IPS DF 4.7 (cell line): Measurements from ENCODE around the gene FIBP.
"Not testable (repeated sequence)": the region's sequence is repeated elsewhere in the genome, so short reads cannot be mapped to it uniquely, and the experiment has no call there.

Experiments
- DNase-seq: peaks from one replicate; pipeline ENCODE4 v3.0.0-alpha.2; 2013; ENCODE audit warnings: low spot score; ENCODE audit errors: extremely low read depth

The FIBP gene

DNA sequence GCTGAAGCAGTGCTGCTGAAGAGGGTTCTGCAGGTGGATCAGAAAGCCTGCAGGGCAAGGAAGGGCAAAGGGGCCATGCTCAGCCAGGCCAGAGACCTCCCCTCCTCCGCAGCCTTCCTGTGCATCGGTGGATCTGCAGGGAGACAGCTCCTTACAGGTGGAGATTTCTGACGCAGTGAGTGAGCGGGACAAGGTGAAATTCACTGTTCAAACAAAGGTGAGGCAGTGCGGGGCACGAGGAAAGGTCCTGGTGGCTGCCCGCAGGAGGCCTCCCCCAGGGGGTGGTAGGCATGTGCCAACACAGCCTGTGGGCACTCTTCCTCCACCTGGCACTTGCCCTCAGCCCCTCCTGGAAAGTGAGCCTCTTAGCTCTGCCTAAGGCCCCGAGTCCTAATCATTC is 38.9 kb downstream of the FIBP start:
- DNase-seq: no peak

DNA sequence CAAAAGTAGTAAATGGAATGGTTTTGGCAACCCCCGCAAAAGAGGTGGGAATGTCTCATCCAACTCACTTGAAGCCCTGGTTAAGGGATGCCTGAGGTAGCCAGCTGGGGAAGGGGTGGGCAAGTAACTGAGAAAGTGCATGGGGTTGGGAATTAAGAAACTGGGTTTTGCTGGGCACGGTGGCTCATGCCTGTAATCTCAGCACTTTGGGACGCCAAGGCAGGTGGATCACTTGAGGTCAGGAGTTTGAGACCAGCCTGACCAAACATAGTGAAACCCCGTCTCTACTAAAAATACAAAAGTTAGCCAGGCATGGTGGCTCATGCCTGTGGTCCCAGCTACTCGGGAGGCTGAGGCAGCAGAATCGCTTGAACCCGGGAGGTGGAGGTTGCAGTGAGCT is 39.6 kb downstream of the FIBP start:
- DNase-seq: not testable (repeated sequence)

DNA sequence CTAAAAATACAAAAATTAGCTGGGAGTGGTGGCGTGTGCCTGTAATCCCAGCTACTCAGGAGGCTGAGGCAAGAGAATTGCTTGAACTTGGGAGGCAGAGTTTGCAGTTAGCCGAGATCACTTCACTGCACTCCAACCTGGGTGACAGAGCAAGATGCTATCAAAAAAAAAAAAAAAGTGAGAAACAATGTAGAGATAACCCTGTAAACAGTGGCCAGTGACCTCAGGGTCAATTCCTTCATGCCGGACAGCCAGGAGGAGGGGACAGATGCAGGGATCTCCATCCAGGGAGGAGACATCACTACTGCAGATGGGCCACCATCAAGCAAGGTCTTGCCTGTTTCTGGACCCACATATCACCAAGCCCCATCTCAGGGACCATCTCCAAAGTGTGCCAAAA is 40.5 kb downstream of the FIBP start:
- no peak for DNase-seq

DNA sequence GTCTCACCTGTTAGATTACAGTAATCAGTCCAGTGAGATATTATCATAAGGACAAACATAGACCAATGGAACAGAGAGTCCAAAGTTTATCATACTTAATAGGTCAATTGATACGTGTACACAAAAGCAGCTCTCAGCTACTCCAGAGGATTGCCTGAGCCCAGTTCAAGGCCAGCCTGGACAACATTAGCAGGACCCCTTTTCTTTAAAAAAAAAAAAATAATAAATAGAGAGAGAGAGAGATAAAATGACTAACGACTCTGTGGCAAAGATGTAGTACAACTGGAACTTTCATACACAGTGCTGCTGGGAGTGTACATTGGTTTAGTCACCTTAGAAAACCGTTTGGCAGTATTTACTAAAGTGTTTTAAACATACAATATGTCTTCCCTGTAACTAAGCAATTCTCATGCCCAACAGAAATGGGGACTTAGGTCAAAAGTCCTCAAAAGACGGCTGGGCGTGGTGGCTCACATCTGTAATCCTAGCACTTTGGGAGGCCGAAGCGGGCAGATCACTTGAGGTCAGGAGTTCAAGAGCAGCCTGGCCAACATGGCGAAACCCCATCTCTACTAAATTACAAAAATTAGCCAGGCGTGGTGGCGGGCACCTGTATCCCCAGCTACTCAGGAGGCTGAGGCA is 43.9 kb downstream of the FIBP start:
- DNase-seq: no peak

DNA sequence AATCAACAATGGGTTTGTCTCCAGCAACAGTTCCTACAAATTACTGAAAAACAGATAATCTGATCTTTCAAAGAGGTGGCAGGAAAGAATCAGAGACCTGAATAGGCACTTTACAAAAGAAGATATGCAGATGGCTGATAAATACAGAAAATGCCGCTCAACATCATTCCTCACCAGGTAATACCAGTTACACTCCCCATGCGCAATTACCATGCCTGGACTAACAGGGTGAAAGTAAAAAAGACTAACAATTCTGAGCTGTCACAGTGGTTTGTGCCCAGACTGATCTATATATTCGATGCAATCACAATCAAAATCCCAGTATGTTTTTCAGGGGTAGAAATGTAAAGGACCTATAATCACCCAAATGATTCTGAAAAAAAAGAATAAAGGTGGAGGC is 44.5 kb downstream of the FIBP start:
- DNase-seq: no peak

DNA sequence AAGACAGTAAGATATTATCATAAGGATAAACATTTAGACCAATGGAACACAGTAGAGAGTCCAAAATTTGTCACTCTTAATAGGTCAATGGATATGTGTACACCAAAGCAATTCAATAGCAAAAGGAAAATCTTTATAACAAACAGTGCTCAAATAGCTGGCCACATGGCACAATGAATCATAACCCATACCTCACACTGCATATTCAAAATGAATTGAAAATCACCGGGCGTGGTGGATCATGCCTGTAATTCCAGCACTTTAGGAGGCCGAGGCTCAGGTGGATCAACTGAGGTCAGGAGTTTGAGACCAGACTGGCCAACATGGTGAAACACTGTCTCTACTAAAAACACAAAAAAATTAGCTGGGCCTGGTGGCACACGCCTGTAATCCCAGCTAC is 46.1 kb downstream of the FIBP start:
- DNase-seq: no peak

DNA sequence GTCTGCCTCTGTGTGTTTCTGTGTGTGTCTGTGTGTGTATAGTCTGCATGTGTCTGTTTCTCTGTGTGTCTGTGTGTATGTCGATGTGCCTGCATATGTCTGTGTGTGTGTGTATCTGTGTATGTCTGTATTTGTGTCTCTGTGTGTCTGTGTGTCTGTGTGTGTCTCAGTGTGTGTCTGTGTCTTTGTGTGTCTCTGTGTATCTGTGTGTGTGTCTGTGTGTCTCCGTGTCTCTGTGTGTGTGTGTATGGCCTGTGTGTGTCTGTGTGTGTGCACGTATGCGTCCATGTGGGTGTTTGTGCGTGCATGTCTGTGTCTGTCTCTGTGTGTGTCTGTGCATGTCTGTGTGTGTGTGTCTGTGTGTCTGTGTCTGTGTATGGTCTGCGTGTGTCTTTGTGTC is 54.1 kb downstream of the FIBP start:
- DNase-seq: no peak
